PC-3 (cell line): ENCODE data around the gene METTL26.

Experiments
- EZH2 ChIP-seq: fragments of 300-600 bp; sonication (generic); IDR thresholded peaks from one replicate; pipeline ENCODE4 v1.6.1; 2017; ENCODE audit warnings: antibody characterized with exemption, mild to moderate bottlenecking, low read length; ENCODE audit not compliant: unreplicated experiment
- TF ChIP-seq, protein P1 (sequence below): fragments of 300-600 bp; sonication (generic); conservative IDR thresholded peaks from 2 replicates; pipeline ENCODE4 v1.5.1; 2017; ENCODE audit warnings: antibody characterized with exemption, low read depth, mild to moderate bottlenecking, low read length

DNA sequence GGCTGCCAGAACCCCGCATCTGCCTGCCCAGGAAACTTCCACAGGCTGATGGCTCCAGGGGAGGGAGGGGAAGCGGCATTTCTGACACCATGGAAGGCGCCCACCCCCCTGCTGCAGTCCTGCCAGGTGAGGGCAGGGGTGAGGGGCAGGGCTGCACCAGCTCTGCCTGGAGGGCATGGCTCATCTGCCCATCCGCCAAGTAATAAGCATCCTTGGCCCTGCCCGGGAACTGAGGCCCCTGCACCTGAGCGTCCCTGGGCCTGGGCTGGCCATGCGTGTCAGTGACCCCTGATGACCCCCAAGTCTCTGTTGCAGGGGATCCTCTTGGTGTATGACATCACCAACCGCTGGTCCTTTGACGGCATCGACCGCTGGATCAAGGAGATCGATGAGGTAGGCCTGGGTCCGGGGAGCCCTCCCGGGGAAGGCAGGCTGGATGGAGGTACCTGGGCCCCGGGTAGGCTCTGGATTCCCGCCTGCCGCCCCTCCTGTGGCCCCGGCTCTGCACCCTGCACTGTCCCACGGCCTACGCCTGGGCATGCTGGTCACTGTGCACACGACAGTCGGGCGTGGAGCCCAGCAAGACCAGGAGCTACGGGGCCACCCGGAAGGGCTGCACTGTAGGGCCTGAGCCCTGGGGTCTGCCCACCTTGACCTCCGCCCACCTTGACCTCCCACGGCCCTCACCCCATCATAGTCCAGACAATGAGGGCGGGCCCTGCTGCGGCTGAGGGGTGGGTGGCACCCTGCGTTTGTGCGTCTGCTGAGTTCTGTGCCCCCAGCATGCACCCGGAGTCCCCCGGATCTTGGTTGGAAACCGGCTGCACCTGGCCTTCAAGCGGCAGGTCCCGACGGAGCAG lies 10.8 kb downstream of the METTL26 start:
- TF ChIP-seq, protein P1, sequence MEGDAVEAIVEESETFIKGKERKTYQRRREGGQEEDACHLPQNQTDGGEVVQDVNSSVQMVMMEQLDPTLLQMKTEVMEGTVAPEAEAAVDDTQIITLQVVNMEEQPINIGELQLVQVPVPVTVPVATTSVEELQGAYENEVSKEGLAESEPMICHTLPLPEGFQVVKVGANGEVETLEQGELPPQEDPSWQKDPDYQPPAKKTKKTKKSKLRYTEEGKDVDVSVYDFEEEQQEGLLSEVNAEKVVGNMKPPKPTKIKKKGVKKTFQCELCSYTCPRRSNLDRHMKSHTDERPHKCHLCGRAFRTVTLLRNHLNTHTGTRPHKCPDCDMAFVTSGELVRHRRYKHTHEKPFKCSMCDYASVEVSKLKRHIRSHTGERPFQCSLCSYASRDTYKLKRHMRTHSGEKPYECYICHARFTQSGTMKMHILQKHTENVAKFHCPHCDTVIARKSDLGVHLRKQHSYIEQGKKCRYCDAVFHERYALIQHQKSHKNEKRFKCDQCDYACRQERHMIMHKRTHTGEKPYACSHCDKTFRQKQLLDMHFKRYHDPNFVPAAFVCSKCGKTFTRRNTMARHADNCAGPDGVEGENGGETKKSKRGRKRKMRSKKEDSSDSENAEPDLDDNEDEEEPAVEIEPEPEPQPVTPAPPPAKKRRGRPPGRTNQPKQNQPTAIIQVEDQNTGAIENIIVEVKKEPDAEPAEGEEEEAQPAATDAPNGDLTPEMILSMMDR = no peak
- TF ChIP-seq EZH2 = no peak
